Endothelial cell of umbilical vein (primary cell): ENCODE data around the gene PANK2. TPM values are rescaled to one million over a fixed set of nuclear protein-coding genes. Genes with fewer than 3 reads are reported as not detected.

Experiments used
- BruUV-seq: library from RNA; stranded (reverse); fragments of 400-500 nt; replicated peaks from 2 replicates; lab custom pipeline; 2021; lab: Mats Ljungman, UMichigan
- CTCF ChIA-PET: fragments of 300-600, 350-600 bp; sonication (Branson Sonifier 250); formaldehyde crosslinking; loops from one replicate; lab custom pipeline; 2021; ENCODE audit warnings: antibody characterized with exemption, inconsistent platforms; lab: Charles Lee
- POLR2A ChIA-PET: fragments of 300-600, 350-600 bp; sonication (Branson Sonifier 250); formaldehyde crosslinking; loops from one replicate; lab custom pipeline; 2021; ENCODE audit warnings: antibody characterized with exemption, inconsistent platforms; lab: Charles Lee
- DNase-seq: peaks from one replicate; pipeline ENCODE4 v3.0.0-alpha.2; 2011; ENCODE audit warnings: low read depth, low spot score
- FAIRE-seq: peaks from 2 replicates; lab custom pipeline; 2011; peaks lifted over from hg19 to GRCh38; lab: Jason Lieb, UNC
- H2AFZ ChIP-seq: 2 replicates; pipeline ENCODE4 v1.6.0; 2012; ENCODE audit warnings: low read depth, low read length, control low read depth, inconsistent platforms
- H3K27ac ChIP-seq: 2 replicates; pipeline ENCODE4 v1.5.1; 2011; ENCODE audit warnings: low read depth, mild to moderate bottlenecking, control low read depth, low read length, moderate library complexity; ENCODE audit not compliant: insufficient read depth
- H3K27me3 ChIP-seq, 2 experiments: 2 replicates each; pipeline versions ENCODE4 v1.6.0 to v1.6.1; 2011; ENCODE audit warnings: low read length in 2 of 2, mixed read lengths in 1 of 2; ENCODE audit not compliant: control insufficient read depth in 2 of 2, insufficient read depth in 2 of 2
- H3K36me3 ChIP-seq, 2 experiments: 2 replicates in 1 of 2; 3 replicates in 1 of 2; pipeline ENCODE4 v1.5.1; 2011; ENCODE audit warnings: low read length in 2 of 2, mild to moderate bottlenecking in 1 of 2, moderate library complexity in 1 of 2; ENCODE audit not compliant: control insufficient read depth in 2 of 2, insufficient read depth in 2 of 2; ENCODE audit errors: extremely low read depth in 1 of 2
- H3K4me1 ChIP-seq: 3 replicates; pipeline ENCODE4 v1.5.1; 2011; ENCODE audit warnings: mild to moderate bottlenecking, low read length; ENCODE audit not compliant: control insufficient read depth, insufficient read depth; ENCODE audit errors: extremely low read depth
- H3K4me2 ChIP-seq: 2 replicates; pipeline ENCODE4 v1.6.1; 2011; ENCODE audit warnings: low read length, control low read depth, mixed read lengths; ENCODE audit not compliant: insufficient read depth
- H3K4me3 ChIP-seq, 3 experiments: fragments of 200-600 bp in 1 of 3; sonication (generic), shearing (Covaris generic) in 1 of 3; replicated peaks in 1 of 3; 2 replicates each; pipeline ENCODE4 v1.5.1; 2011 to 2016; ENCODE audit warnings: control low read depth in 3 of 3, low read length in 3 of 3, mild to moderate bottlenecking in 2 of 3, inconsistent platforms in 1 of 3, low read depth in 1 of 3, moderate library complexity in 1 of 3; ENCODE audit not compliant: insufficient read depth in 1 of 3
- H3K79me2 ChIP-seq: 2 replicates; pipeline ENCODE4 v1.6.0; 2012; ENCODE audit warnings: low read length, inconsistent platforms; ENCODE audit not compliant: control insufficient read depth, insufficient read depth
- H3K9ac ChIP-seq: replicated peaks from 2 replicates; pipeline ENCODE3; 2011; ENCODE audit warnings: low read length, control low read depth; ENCODE audit not compliant: insufficient read depth; ENCODE audit errors: extremely low read depth
- H3K9me1 ChIP-seq: replicated peaks from 3 replicates; pipeline ENCODE4 v1.6.0; 2011; ENCODE audit warnings: mild to moderate bottlenecking, low read length; ENCODE audit not compliant: control insufficient read depth, insufficient read depth; ENCODE audit errors: extremely low read depth
- H3K9me3 ChIP-seq: replicated peaks from 2 replicates; pipeline ENCODE4 v1.5.1; 2012; ENCODE audit warnings: low read length, inconsistent platforms; ENCODE audit not compliant: control insufficient read depth, insufficient read depth
- H4K20me1 ChIP-seq: replicated peaks from 2 replicates; pipeline ENCODE3; 2011; ENCODE audit warnings: mild to moderate bottlenecking, low read length; ENCODE audit not compliant: control insufficient read depth, insufficient read depth; ENCODE audit errors: extremely low read depth
- EZH2 ChIP-seq: IDR thresholded peaks from 2 replicates; pipeline ENCODE4 v1.6.1; 2012; ENCODE audit warnings: borderline replicate concordance, low read depth, mild to moderate bottlenecking, moderate library complexity, low read length, inconsistent platforms; ENCODE audit not compliant: severe bottlenecking
- FOS ChIP-seq: IDR thresholded peaks from 2 replicates; pipeline ENCODE4 v1.6.1; 2011; ENCODE audit warnings: mild to moderate bottlenecking, low read length, moderate library complexity, borderline replicate concordance; ENCODE audit not compliant: insufficient read depth
- GATA2 ChIP-seq: IDR thresholded peaks from 2 replicates; pipeline ENCODE4 v1.7.0; 2011; ENCODE audit warnings: low read depth, mild to moderate bottlenecking, moderate library complexity, mixed read lengths, low read length; ENCODE audit not compliant: insufficient read length, insufficient read depth
- JUN ChIP-seq: IDR thresholded peaks from 2 replicates; pipeline ENCODE4 v1.6.1; 2011; ENCODE audit warnings: borderline replicate concordance, low read depth; ENCODE audit not compliant: insufficient read length, insufficient read depth
- MYC ChIP-seq: IDR thresholded peaks from one replicate; pipeline ENCODE4 v1.6.1; 2011; ENCODE audit warnings: mild to moderate bottlenecking, low read depth, low read length
- POLR2AphosphoS5 ChIP-seq: IDR thresholded peaks from 2 replicates; pipeline ENCODE4 v1.6.1; 2012; ENCODE audit warnings: low read depth, mild to moderate bottlenecking, control low read depth, low read length, moderate library complexity; ENCODE audit not compliant: insufficient read depth
- dilution Hi-C: fragments of 300-500 bp; cut with MboI; formaldehyde crosslinking; loops from one replicate; pipeline ENCODE4 v1.15.0; 2019; ENCODE audit warnings: low sequenced_read_pairs; ENCODE audit not compliant: extremely low pct_ligation_motif_present
- intact Hi-C: fragments of 100-400 bp; cut with micrococcal nuclease; formaldehyde crosslinking; loops from one replicate; pipeline ENCODE4 v1.10.0; 2022
- polyA plus RNA-seq, 4 experiments: library from polyadenylated mRNA; depleted of rRNA in 3 of 4; stranded (reverse) in 3 of 4; unstranded in 1 of 4; fragments of >200 nt; gene quantifications; 2 replicates each; pipeline versions ENCODE4 v1.2.1 to v1.2.3, GENCODE V29; 2011 to 2012; ENCODE audit warnings: missing spikeins in 1 of 4
- total RNA-seq: library from RNA; stranded (reverse); gene quantifications from 2 replicates; pipeline ENCODE4 v1.2.3, GENCODE V29; 2021
- TF ChIP-seq, protein P1 (sequence below), 2 donors: IDR thresholded peaks; 1 replicate in 1 of 2; 2 replicates in 1 of 2; pipeline ENCODE4 v1.5.1; 2011; ENCODE audit warnings: low read length in 2 of 2, mild to moderate bottlenecking in 2 of 2, moderate library complexity in 2 of 2, control low read depth in 1 of 2, inconsistent platforms in 1 of 2, low read depth in 1 of 2; ENCODE audit not compliant: insufficient read depth in 1 of 2; ENCODE audit errors: extremely low read depth in 1 of 2
- TF ChIP-seq, protein P2 (sequence below): IDR thresholded peaks from 2 replicates; pipeline ENCODE4 v1.6.1; 2011; ENCODE audit not compliant: insufficient read depth, insufficient read length

The PANK2 gene
- total and polyA plus RNA-seq, 2 donors (not counting 3 experiments of a cell fraction or from before 2014, with no cell fraction given): 18.9 to 54.3 TPM

DNA sequence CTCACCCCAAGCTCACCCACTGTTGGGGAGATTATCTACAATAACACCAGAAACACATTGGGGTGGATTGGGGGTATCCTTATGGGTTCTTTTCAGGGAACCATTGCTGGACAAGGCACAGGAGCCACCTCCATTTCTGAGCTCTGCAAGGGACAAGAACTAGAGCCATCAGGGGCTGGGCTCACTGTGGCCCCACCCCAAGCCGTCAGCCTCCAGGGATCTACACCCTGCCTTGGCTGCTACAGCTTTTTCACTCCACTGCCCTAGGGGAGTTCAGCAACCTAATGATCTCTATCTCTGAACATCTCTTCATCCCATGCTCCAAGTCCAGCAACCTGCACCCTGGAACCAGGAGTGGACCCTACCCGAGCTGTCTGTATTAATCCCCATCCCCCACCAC, 21.4 kb upstream of the PANK2 start:
- ChIA-PET POLR2A (no interaction called here), CTCF (interaction anchor here (0.6 to 2.1 kb wide), 4 partner anchors 8 to 217 kb away, joined by 3 to 12 read pairs (median 4); no protein-coding TSS in a partner anchor)
- Histone ChIP-seq H2AFZ (no peak overlapping the region), H3K27me3 (no peaks in the 10 kb centered on the region), H3K9ac (no peak overlapping the region), H3K27ac (no peak overlapping the region), H3K9me1 (no peaks in the 10 kb centered on the region), H3K9me3 (no peaks in the 10 kb centered on the region), H3K4me1 (no peaks in the 10 kb centered on the region), H3K79me2 (no peaks in the 10 kb centered on the region), H3K4me2 (no peak overlapping the region), H3K36me3 (peaks cover 11 to 50% of the 10 kb centered on the region in 2 experiments), H3K4me3 (no peak overlapping the region), H4K20me1 (no peaks in the 10 kb centered on the region)
- FAIRE-seq: no peak
- dilution Hi-C loops: no loop called here
- no TSS peak for BruUV-seq
- intact Hi-C loops: no loop called here
- no peak for DNase-seq
- TF ChIP-seq JUN (no peak), POLR2AphosphoS5 (no peak), FOS (no peak), EZH2 (no peak), GATA2 (no peak), MYC (no peak)
- TF ChIP-seq, protein P1, sequence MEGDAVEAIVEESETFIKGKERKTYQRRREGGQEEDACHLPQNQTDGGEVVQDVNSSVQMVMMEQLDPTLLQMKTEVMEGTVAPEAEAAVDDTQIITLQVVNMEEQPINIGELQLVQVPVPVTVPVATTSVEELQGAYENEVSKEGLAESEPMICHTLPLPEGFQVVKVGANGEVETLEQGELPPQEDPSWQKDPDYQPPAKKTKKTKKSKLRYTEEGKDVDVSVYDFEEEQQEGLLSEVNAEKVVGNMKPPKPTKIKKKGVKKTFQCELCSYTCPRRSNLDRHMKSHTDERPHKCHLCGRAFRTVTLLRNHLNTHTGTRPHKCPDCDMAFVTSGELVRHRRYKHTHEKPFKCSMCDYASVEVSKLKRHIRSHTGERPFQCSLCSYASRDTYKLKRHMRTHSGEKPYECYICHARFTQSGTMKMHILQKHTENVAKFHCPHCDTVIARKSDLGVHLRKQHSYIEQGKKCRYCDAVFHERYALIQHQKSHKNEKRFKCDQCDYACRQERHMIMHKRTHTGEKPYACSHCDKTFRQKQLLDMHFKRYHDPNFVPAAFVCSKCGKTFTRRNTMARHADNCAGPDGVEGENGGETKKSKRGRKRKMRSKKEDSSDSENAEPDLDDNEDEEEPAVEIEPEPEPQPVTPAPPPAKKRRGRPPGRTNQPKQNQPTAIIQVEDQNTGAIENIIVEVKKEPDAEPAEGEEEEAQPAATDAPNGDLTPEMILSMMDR (IDR thresholded peaks at IDR 0.05; ENCODE audit: extremely low read depth in 1 of 2, insufficient read depth in 1 of 2, low read depth in 1 of 2, low read length in 2 of 2): no peak
- TF ChIP-seq, protein P2, sequence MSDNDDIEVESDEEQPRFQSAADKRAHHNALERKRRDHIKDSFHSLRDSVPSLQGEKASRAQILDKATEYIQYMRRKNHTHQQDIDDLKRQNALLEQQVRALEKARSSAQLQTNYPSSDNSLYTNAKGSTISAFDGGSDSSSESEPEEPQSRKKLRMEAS: no peak
